Left ventricle myocardium inferior (tissue), 1 donor: ENCODE data around the gene CCDC89. TPM values are rescaled to one million over a fixed set of nuclear protein-coding genes. Genes with fewer than 3 reads are reported as not detected.
A peak's percentile ranks its signal among the peaks of the same experiment; 100 is the strongest.
"Not testable (repeated sequence)": the region's sequence is repeated elsewhere in the genome, so short reads cannot be mapped to it uniquely, and the experiment has no call there.

Source experiments
- DNase-seq: peaks from one replicate; pipeline ENCODE4 v3.0.0-alpha.2; 2020
- H3K27ac ChIP-seq: fragments of 200-600 bp; replicated peaks from 2 replicates; pipeline ENCODE4 v1.8.0; 2021
- H3K27me3 ChIP-seq: fragments of 200-600 bp; 2 replicates; pipeline ENCODE4 v1.8.0; 2021; ENCODE audit warnings: low read depth
- H3K36me3 ChIP-seq: fragments of 200-600 bp; 2 replicates; pipeline ENCODE4 v1.8.0; 2021
- H3K4me1 ChIP-seq: fragments of 200-600 bp; 2 replicates; pipeline ENCODE4 v1.8.0; 2021
- H3K4me3 ChIP-seq: fragments of 200-600 bp; 2 replicates; pipeline ENCODE4 v1.8.0; 2021; ENCODE audit warnings: mild to moderate bottlenecking, moderate library complexity
- H3K9me3 ChIP-seq: fragments of 200-600 bp; replicated peaks from 2 replicates; pipeline ENCODE4 v1.8.0; 2021
- intact Hi-C: fragments of 100-400 bp; cut with micrococcal nuclease; formaldehyde crosslinking; loops from one replicate; pipeline ENCODE4 v1.11.0; 2022
- total RNA-seq: library from RNA; stranded (reverse); fragmentation: NEBNext Ultra II Directional; extraction: Animal tissue kit (Norgen Biotek cat#: 25700); gene quantifications from one replicate; pipeline ENCODE4 v1.2.1, GENCODE V29; 2021
- TF ChIP-seq, protein P1 (sequence below): fragments of 200-600 bp; IDR thresholded peaks from 2 replicates; pipeline ENCODE4 v1.8.0; 2021; ENCODE audit warnings: antibody characterized with exemption, mild to moderate bottlenecking, borderline replicate concordance
- donor health status: DM: no; HTN: yes; CAD: no; lungs with severe emphysema.

The CCDC89 gene
- total RNA-seq, 1 donor from 2014 or later: 0.63 TPM

DNA sequence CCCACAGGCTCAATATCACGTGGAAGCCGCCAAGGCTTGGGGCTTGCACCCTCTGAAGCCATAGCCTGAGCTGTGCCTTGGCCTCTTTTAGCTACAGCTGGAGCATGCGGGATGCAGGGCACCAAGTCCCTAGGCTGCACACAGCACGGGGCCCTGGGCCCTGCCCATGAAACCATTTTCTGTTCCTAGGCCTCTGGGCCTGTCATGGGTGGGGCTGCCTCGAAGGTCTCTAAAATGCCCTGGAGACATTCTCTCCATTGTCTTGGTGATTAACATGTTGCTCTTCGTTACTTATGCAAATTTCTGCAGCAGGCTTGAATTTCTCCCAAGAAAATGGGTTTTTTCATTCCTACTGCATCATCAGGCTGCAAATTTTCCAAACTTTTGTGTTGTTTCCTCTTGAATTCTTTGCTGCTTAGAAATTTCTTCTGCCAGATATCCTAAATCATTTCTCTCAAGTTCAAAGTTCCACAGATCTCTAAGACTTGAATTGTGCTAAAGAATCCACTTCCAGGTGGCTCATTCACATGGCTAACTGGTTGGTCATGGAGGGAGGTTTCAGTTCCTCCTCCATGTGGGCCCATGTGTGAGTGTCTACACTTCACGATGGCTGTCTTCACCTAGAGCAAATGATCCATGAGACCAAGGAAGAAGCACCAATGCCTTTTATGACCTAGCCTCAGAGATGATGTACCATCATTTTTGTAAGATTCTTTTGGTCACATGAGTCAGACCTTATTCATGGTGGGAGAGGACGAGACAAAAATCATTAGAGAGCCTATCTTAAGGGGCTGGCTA is 13.7 kb downstream of the CCDC89 start:
- Histone ChIP-seq H3K36me3 (no peaks in the 10 kb centered on the region), H3K27me3 (no peaks in the 10 kb centered on the region), H3K4me1 (no peaks in the 10 kb centered on the region), H3K9me3 (peaks cover 9% of the 10 kb centered on the region), H3K27ac (no peak overlapping the region), H3K4me3 (no peak overlapping the region)
- intact Hi-C loops: no loop called here
- TF ChIP-seq, protein P1, sequence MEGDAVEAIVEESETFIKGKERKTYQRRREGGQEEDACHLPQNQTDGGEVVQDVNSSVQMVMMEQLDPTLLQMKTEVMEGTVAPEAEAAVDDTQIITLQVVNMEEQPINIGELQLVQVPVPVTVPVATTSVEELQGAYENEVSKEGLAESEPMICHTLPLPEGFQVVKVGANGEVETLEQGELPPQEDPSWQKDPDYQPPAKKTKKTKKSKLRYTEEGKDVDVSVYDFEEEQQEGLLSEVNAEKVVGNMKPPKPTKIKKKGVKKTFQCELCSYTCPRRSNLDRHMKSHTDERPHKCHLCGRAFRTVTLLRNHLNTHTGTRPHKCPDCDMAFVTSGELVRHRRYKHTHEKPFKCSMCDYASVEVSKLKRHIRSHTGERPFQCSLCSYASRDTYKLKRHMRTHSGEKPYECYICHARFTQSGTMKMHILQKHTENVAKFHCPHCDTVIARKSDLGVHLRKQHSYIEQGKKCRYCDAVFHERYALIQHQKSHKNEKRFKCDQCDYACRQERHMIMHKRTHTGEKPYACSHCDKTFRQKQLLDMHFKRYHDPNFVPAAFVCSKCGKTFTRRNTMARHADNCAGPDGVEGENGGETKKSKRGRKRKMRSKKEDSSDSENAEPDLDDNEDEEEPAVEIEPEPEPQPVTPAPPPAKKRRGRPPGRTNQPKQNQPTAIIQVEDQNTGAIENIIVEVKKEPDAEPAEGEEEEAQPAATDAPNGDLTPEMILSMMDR: no peak
- no peak for DNase-seq

DNA sequence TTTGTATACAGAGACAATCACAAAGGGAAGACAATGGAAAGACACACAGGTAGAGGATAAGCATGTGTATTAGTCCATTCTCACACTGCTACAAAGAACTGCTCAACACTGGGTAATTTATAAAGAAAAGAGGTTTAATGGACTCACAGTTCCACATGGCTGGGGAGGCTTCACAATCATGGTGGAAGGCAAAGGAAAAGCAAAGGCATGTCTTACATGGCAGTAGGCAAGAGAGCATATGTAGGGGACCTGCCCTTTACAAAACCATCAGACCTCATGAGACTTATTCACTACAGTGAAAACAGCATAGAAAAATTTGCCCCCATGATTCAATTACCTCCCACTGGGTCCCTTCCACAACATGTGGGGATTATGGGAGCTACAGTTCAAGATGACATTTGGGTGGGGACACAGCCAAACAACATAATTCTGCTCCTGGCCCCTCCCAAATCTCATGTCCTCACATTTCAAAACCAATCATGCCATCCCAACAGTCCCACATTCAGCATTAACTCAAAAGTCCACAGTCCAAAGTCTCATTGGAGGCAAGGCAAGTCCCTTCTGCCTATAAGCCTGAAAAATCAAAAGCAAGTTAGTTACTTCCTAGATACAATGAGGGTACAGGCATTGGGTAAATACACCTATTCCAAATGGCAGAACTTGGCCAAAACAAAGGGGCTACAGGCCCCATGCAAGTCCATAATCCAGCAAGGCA is 14.9 kb downstream of the CCDC89 start:
- H3K4me3 ChIP-seq, H3K9me3 ChIP-seq, H3K36me3 ChIP-seq, H3K27me3 ChIP-seq, H3K27ac ChIP-seq, H3K4me1 ChIP-seq, DNase-seq, intact Hi-C loops: not testable (repeated sequence)

DNA sequence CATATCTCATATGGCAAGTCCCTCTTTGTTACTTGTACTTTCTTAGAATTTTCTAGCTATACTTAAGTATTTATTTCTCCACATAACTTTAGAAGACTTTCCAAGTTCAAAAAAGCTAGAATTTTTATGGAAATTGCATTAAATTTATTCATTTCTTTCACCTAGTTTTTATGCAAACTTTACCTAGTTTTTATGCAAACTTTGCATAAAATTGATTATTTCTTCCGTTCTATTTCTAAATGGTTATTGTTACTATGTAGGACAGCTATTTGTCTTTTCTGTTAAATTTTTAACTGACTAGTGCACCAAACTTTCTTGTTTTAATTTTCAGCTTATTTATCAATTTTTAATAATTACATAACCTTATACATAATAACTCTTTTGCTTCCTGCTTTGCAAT is 17.8 kb downstream of the CCDC89 start:
- no peak overlapping the region for H3K27ac ChIP-seq
- peaks cover 21% of the 10 kb centered on the region for H3K4me1 ChIP-seq
- H3K27me3 ChIP-seq: no peaks in the 10 kb centered on the region
- no peaks in the 10 kb centered on the region for H3K36me3 ChIP-seq
- no peaks in the 10 kb centered on the region for H3K9me3 ChIP-seq
- DNase-seq: no peak
- no peak overlapping the region for H3K4me3 ChIP-seq
- TF ChIP-seq, protein P1: no peak
- intact Hi-C loops: no loop called here

DNA sequence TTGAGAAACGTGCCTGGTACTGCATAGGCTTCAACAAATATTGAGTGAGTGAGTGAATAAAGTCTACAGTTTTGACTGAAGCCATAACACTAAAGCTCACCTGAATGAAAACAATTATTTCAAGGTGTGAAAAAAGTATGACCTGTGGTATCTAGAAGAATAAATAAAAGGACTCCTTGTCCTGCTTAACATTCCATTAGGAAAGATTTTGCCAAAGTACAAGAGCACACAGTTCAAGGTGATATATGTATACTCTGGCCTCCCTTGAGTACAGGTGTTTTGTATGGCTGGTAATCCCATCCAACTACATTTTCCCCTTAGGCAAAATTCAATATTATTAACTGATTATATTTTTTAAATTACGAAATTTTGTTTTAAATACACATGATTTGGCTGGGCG is 19.3 kb downstream of the CCDC89 start:
- no peak overlapping the region for H3K27ac ChIP-seq
- H3K4me3 ChIP-seq: no peak overlapping the region
- H3K36me3 ChIP-seq: no peaks in the 10 kb centered on the region
- intact Hi-C loops: no loop called here
- TF ChIP-seq, protein P1: no peak
- DNase-seq: no peak
- no peaks in the 10 kb centered on the region for H3K9me3 ChIP-seq
- H3K4me1 ChIP-seq: peaks cover 36% of the 10 kb centered on the region
- no peaks in the 10 kb centered on the region for H3K27me3 ChIP-seq

DNA sequence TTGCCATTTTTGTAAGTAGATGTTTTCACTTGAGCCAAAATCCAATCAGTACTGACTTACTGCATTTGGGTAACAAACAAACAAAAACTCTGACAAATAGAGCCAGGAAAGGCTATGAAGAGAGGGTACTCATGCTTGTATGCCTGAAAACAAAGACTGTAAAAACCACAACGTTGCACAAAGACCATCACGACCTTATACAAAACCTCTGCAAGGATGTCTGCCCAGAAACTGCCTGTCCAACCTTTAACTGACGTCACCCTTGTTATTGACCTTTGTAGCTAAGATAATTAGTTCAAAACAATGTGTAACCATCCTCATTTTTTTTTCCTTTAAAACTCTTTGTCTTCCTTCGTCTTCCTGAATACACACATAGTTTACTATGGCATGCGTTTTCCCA is 20.3 kb downstream of the CCDC89 start:
- Histone ChIP-seq H3K9me3 (no peaks in the 10 kb centered on the region), H3K36me3 (no peaks in the 10 kb centered on the region), H3K4me1 (peaks cover 45% of the 10 kb centered on the region), H3K27me3 (no peaks in the 10 kb centered on the region), H3K4me3 (peak overlapping the region; percentile 88), H3K27ac (peak overlapping the region; percentile 95)
- no peak for DNase-seq
- TF ChIP-seq, protein P1: no peak
- intact Hi-C loops: no loop called here
